ENCODE data around the gene TKFC.

The TKFC gene

DNA sequence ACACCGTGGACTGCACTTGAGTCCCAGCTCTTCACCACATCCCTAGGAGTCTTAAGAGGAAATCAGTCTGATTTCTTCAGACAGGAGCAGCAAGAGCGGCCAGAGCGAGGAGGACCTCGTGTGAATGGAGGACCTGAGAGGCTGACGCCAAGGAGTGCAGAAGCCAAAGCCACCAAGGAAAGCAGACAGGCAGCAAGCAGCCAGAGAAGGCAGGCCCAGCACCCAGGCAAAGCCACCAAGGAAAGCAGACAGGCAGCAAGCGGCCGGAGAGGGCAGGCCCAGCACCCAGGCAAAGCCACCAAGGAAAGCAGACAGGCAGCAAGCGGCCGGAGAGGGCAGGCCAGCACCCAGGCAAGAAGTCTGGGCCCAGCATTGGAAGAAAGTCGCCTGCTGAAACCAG is 16.9 kb downstream of the TKFC start (continued):
- TF ChIP-seq ZNF155 (tag by site-specific recombination; IDR thresholded peaks at IDR 0.05) (no peak), ZSCAN23 (tag by site-specific recombination; IDR thresholded peaks at IDR 0.05) (no peak), RBAK (tag by site-specific recombination; IDR thresholded peaks at IDR 0.05) (no peak), KLF1 (tag by site-specific recombination; IDR thresholded peaks at IDR 0.05) (no peak), SALL2 (tag by site-specific recombination; IDR thresholded peaks at IDR 0.05; ENCODE audit: borderline replicate concordance) (no peak), ZBTB48 (tag by site-specific recombination; IDR thresholded peaks at IDR 0.05) (no peak), ZNF544 (tag by site-specific recombination; IDR thresholded peaks at IDR 0.05) (no peak)

DNA sequence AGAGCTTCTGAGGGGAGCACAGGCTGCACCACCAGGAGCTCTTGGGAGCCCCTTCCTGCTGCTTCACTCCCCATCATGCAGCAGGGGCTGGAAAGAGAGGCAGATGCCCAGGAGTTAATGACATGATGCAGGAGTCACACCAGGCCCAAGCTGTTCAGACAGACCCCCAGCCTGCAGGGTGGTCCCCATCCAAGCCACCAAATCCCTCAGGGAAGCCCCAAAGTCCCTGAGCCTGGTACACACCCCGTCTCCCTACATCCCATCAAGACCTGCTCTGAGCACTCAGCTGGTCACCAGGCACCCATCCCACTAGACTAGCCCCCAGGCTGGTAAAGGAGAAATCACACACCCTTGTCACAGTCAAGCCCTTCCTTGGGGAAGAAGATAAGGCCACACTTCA is 17.3 kb downstream of the TKFC start:
- H3K27ac ChIP-seq (ENCODE audit: extremely low read depth, low read depth, low read length): no peak overlapping the region
- H3K9me3 ChIP-seq (ENCODE audit: control insufficient read depth, insufficient read depth, low read depth, low read length): no peaks in the 10 kb centered on the region
- H3K4me1 ChIP-seq (ENCODE audit: control insufficient read depth, insufficient read depth, low read length): no peaks in the 10 kb centered on the region
- CTCF ChIA-PET: interaction anchor here (0.8 to 3.4 kb wide), 3 partner anchors 11 to 35 kb away, joined by 3 to 23 read pairs (median 12); no protein-coding TSS in a partner anchor
- no peak overlapping the region for H3K4me3 ChIP-seq (ENCODE audit: low read depth, low read length)
- H3K36me3 ChIP-seq (ENCODE audit: control insufficient read depth in 2 of 2, insufficient read depth in 1 of 2, low read length in 2 of 2): peaks cover 0 to 74% of the 10 kb centered on the region in 2 experiments; a peak in 2 of 3 replicates
- TF ChIP-seq KLF9 (tag by site-specific recombination; IDR thresholded peaks at IDR 0.05; ENCODE audit: low read depth) (no peak), ZNF626 (tag by site-specific recombination; IDR thresholded peaks at IDR 0.05) (no peak), HOXD13 (CRISPR knock-in tag; IDR thresholded peaks at IDR 0.05; ENCODE audit: borderline replicate concordance) (no peak), YY2 (tag by site-specific recombination; IDR thresholded peaks at IDR 0.05) (no peak)
- POLR2A ChIA-PET: interaction anchor here (3.4 kb wide), 1 partner anchor 10 kb away, joined by 37 read pairs; the partner anchor contains the start of genes CYB561A3 and TMEM138

- Histone ChIP-seq H3K4me1 (ENCODE audit: control insufficient read depth, insufficient read depth, low read length) (no peaks in the 10 kb centered on the region), H3K4me3 (ENCODE audit: low read depth, low read length) (no peak overlapping the region), H3K9me3 (ENCODE audit: control insufficient read depth, insufficient read depth, low read depth, low read length) (no peaks in the 10 kb centered on the region), H3K36me3 (ENCODE audit: control insufficient read depth in 2 of 2, insufficient read depth in 1 of 2, low read length in 2 of 2) (peaks cover 0 to 70% of the 10 kb centered on the region in 2 experiments; a peak in 2 of 3 replicates), H3K27ac (ENCODE audit: extremely low read depth, low read depth, low read length) (no peak overlapping the region)
- ChIA-PET POLR2A (interaction anchor here (1.5 kb wide), 1 partner anchor 9 kb away, joined by 3 read pairs; no protein-coding TSS in a partner anchor), CTCF (interaction anchor here (0.8 kb wide), 1 partner anchor 12 kb away, joined by 3 read pairs; no protein-coding TSS in a partner anchor)
- TF ChIP-seq, protein P1, sequence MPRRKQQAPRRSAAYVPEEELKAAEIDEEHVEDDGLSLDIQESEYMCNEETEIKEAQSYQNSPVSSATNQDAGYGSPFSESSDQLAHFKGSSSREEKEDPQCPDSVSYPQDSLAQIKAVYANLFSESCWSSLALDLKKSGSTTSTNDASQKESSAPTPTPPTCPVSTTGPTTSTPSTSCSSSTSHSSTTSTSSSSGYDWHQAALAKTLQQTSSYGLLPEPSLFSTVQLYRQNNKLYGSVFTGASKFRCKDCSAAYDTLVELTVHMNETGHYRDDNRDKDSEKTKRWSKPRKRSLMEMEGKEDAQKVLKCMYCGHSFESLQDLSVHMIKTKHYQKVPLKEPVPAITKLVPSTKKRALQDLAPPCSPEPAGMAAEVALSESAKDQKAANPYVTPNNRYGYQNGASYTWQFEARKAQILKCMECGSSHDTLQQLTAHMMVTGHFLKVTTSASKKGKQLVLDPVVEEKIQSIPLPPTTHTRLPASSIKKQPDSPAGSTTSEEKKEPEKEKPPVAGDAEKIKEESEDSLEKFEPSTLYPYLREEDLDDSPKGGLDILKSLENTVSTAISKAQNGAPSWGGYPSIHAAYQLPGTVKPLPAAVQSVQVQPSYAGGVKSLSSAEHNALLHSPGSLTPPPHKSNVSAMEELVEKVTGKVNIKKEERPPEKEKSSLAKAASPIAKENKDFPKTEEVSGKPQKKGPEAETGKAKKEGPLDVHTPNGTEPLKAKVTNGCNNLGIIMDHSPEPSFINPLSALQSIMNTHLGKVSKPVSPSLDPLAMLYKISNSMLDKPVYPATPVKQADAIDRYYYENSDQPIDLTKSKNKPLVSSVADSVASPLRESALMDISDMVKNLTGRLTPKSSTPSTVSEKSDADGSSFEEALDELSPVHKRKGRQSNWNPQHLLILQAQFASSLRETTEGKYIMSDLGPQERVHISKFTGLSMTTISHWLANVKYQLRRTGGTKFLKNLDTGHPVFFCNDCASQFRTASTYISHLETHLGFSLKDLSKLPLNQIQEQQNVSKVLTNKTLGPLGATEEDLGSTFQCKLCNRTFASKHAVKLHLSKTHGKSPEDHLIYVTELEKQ (tag by site-specific recombination; IDR thresholded peaks at IDR 0.05; ENCODE audit: borderline replicate concordance): no peak
- TF ChIP-seq ZNF155 (tag by site-specific recombination; IDR thresholded peaks at IDR 0.05) (no peak), KLF1 (tag by site-specific recombination; IDR thresholded peaks at IDR 0.05) (no peak), BCL6B (tag by site-specific recombination; IDR thresholded peaks at IDR 0.05) (no peak), ZNF423 (tag by site-specific recombination; IDR thresholded peaks at IDR 0.05) (no peak), ZNF777 (tag by site-specific recombination; IDR thresholded peaks at IDR 0.05; ENCODE audit: borderline replicate concordance) (no peak), ZNF571 (tag by site-specific recombination; IDR thresholded peaks at IDR 0.05) (no peak), ZNF561 (tag by site-specific recombination; IDR thresholded peaks at IDR 0.05; ENCODE audit: borderline replicate concordance) (no peak), ZEB2 (tag by site-specific recombination; IDR thresholded peaks at IDR 0.05) (no peak), ZNF792 (tag by site-specific recombination; IDR thresholded peaks at IDR 0.05) (no peak)
- TF ChIP-seq, protein P2, sequence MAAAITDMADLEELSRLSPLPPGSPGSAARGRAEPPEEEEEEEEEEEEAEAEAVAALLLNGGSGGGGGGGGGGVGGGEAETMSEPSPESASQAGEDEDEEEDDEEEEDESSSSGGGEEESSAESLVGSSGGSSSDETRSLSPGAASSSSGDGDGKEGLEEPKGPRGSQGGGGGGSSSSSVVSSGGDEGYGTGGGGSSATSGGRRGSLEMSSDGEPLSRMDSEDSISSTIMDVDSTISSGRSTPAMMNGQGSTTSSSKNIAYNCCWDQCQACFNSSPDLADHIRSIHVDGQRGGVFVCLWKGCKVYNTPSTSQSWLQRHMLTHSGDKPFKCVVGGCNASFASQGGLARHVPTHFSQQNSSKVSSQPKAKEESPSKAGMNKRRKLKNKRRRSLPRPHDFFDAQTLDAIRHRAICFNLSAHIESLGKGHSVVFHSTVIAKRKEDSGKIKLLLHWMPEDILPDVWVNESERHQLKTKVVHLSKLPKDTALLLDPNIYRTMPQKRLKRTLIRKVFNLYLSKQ (tag by site-specific recombination; IDR thresholded peaks at IDR 0.05; ENCODE audit: borderline replicate concordance): no peak
- TF ChIP-seq, protein P3, sequence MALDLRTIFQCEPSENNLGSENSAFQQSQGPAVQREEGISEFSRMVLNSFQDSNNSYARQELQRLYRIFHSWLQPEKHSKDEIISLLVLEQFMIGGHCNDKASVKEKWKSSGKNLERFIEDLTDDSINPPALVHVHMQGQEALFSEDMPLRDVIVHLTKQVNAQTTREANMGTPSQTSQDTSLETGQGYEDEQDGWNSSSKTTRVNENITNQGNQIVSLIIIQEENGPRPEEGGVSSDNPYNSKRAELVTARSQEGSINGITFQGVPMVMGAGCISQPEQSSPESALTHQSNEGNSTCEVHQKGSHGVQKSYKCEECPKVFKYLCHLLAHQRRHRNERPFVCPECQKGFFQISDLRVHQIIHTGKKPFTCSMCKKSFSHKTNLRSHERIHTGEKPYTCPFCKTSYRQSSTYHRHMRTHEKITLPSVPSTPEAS (tag by site-specific recombination; IDR thresholded peaks at IDR 0.05): no peak
- TF ChIP-seq, protein P4, sequence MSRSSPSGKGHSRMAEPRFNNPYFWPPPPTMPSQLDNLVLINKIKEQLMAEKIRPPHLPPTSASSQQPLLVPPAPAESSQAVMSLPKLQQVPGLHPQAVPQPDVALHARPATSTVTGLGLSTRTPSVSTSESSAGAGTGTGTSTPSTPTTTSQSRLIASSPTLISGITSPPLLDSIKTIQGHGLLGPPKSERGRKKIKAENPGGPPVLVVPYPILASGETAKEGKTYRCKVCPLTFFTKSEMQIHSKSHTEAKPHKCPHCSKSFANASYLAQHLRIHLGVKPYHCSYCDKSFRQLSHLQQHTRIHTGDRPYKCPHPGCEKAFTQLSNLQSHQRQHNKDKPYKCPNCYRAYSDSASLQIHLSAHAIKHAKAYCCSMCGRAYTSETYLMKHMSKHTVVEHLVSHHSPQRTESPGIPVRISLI (tag by site-specific recombination; IDR thresholded peaks at IDR 0.05): no peak
These were observed 17.8 kb downstream of the TKFC start for GRCh38 chr11:61350803-61351202.

Data from HEK293 (cell line).